ENCODE results near the gene TWSG1.
"Not testable (repeated sequence)": the region's sequence is repeated elsewhere in the genome, so short reads cannot be mapped to it uniquely, and the experiment has no call there.

- TF ChIP-seq POLR2A (IDR thresholded peaks at IDR 0.05; ENCODE audit: low read depth, low read length); TAF1 (IDR thresholded peaks at IDR 0.05; ENCODE audit: borderline replicate concordance, low read depth, low read length); POLR2AphosphoS5 (IDR thresholded peaks at IDR 0.05; ENCODE audit: low read depth, low read length): not testable (repeated sequence)
These were observed 89.7 kb downstream of the TWSG1 start for GRCh38 chr18:9424235-9424634.
